Immature natural killer cell (primary cell): ENCODE data around the gene FHIT. TPM values are rescaled to one million over a fixed set of nuclear protein-coding genes. Genes with fewer than 3 reads are reported as not detected.
A peak's percentile ranks its signal among the peaks of the same experiment; 100 is the strongest.

ENCODE experiments used
- DNase-seq, 3 donors: peaks; one replicate each; pipeline ENCODE4 v3.0.0; 2022; ENCODE audit warnings: mixed read lengths in 1 of 3
- H3K27ac Mint-ChIP-seq, 6 donors: one replicate each; pipeline ENCODE4 v1.8.0; 2020; ENCODE audit warnings: mixed read lengths in 6 of 6, mild to moderate bottlenecking in 5 of 6, inconsistent platforms in 4 of 6, moderate library complexity in 3 of 6
- H3K27me3 Mint-ChIP-seq, 3 donors: one replicate each; pipeline ENCODE4 v1.8.0; 2020 to 2021; ENCODE audit warnings: low read depth in 3 of 3, mild to moderate bottlenecking in 3 of 3, mixed read lengths in 3 of 3, moderate library complexity in 3 of 3, inconsistent platforms in 1 of 3
- H3K36me3 Mint-ChIP-seq, 3 donors: one replicate each; pipeline ENCODE4 v1.8.0; 2020; ENCODE audit warnings: mixed read lengths in 3 of 3, inconsistent platforms in 2 of 3, mild to moderate bottlenecking in 2 of 3
- H3K4me1 Mint-ChIP-seq, 2 donors: one replicate each; pipeline ENCODE4 v1.8.0; 2020; ENCODE audit warnings: inconsistent platforms in 2 of 2, mild to moderate bottlenecking in 2 of 2, mixed read lengths in 2 of 2, moderate library complexity in 1 of 2
- H3K4me3 Mint-ChIP-seq, 5 donors: one replicate each; pipeline ENCODE4 v1.8.0; 2020; ENCODE audit warnings: mild to moderate bottlenecking in 5 of 5, mixed read lengths in 5 of 5, inconsistent platforms in 3 of 5, moderate library complexity in 3 of 5
- H3K9me3 Mint-ChIP-seq, 6 donors: one replicate each; pipeline ENCODE4 v1.8.0; 2020; ENCODE audit warnings: mild to moderate bottlenecking in 6 of 6, mixed read lengths in 6 of 6, inconsistent platforms in 4 of 6, moderate library complexity in 3 of 6
- polyA plus RNA-seq, 3 donors: library from polyadenylated mRNA; unstranded; fragments of 300-500 nt; fragmentation: Illumina TruSeq; gene quantifications; one replicate each; pipeline ENCODE4 v1.2.3, GENCODE V29; 2021

Gene FHIT
- polyA plus RNA-seq, 3 donors from 2014 or later, result 2.5 to 8.8 (median 3.9) TPM

DNA sequence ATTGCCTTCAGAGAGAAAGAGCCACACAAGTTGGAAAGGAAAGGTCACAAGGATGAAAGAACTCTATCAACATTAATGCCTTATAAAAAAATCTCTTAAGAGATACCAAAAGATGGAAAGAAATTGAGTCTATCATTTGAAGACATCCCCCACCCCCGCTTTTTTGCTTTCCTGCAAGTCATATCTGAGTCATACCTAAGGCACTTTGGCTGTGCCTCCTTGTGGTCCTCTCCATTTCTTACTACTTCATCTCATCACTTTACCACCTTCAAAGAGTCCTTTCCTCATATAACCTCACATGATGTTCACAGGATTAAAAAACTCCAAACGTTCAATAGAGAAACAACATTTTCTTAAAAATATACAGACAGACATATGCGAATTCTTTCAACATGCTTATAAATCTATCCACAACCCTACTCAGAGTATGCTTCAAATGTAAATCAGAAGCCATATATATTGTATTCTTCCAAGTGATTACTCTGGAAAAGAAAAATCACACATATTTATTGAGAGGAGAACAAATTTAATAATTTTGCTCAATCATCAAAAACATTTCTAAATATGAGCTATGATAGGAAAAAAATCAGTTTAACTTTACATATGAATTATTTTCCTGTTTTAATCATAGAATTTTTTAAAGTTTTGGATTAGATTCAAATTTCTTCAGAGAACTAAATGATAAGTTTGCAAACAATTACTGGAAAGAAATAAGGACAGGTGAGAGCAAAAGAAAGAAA lies 1197.6 kb downstream of the FHIT start:
- H3K4me3 Mint-ChIP-seq, result no peak overlapping the region
- DNase-seq, result no peak
- no peak overlapping the region for H3K27ac Mint-ChIP-seq
- peaks cover 0 to 2% (median 0%) of the 10 kb centered on the region in 6 donors for H3K9me3 Mint-ChIP-seq
- peaks cover 0 to 10% (median 1%) of the 10 kb centered on the region in 3 donors for H3K27me3 Mint-ChIP-seq
- peaks cover 4 to 11% of the 10 kb centered on the region in 2 donors for H3K4me1 Mint-ChIP-seq
- peaks cover 0 to 4% (median 4%) of the 10 kb centered on the region in 3 donors for H3K36me3 Mint-ChIP-seq

DNA sequence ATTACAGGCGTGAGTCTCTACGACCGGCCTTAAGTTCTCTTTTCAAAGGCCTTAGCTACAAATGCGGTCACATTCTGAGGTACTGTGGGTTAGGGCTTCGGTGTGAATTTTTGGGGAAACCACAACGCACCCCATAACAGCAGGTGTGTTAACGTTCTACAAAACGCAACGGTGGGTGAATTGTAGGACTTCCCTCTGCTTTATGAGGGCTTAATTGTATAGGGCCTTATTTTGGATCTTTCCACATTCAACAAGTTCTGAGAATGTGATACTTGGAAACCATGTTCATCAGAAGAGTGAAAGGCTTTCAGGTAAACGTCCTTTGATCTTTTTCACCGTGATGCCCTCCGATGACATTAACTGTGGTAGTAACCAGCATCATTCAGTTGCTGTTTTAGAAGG lies 1202.8 kb downstream of the FHIT start:
- Mint-ChIP-seq H3K4me1 (peaks cover 22 to 32% of the 10 kb centered on the region in 2 donors), H3K27me3 (peaks cover 4 to 12% (median 10%) of the 10 kb centered on the region in 3 donors), H3K27ac (peak overlapping the region in 5 of 6 donors; percentile 32 to 67 (median 43)), H3K4me3 (peak overlapping the region; percentile 35 to 61 (median 44)), H3K9me3 (peaks cover 0 to 7% (median 1%) of the 10 kb centered on the region in 6 donors), H3K36me3 (peaks cover 0 to 10% (median under 1%) of the 10 kb centered on the region in 3 donors)
- peak; percentile 29 to 40 (median 33) for DNase-seq

DNA sequence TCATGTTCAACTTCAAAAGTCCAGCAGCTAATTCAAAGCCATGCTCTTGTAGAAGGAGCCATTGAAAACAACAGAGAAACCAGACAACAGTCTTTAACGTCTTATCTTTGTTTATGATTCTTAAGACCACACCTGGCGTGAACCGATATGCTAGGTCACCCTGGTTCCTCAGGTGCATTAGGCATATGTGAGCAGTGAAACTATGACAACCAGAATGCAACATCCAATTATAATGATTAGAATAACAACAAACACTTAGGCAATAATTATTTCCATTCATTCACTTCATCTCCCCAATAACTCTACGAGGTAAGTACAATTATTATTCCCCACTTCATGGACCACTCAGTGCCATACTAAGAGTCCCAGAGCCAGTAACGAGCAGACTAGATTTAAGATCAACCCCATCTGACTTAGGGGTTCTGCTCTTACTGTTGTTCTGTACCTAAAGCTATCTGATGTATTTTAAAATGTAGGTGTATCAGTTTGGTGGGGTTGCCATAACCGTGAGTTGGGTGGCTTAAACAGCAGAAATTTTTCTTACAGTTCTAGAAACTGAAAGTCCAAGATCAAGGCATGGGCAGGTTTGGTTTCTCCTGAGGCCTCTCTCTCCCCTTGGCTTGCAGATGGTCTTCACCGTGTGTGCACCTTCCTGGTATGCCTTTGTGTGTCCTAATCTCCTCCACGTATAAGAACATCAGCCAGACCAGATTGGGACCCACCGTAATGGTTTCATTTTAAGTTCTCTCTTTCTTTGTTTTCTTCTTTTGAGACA lies 1203.6 kb downstream of the FHIT start:
- DNase-seq, result no peak
- Mint-ChIP-seq H3K27me3 (peaks cover 4 to 10% (median 8%) of the 10 kb centered on the region in 3 donors), H3K9me3 (peaks cover 0 to 7% (median 1%) of the 10 kb centered on the region in 6 donors), H3K27ac (peak overlapping the region in 4 of 6 donors; percentile 43 to 62 (median 56)), H3K4me1 (peaks cover 22 to 32% of the 10 kb centered on the region in 2 donors), H3K36me3 (peaks cover 0 to 10% (median 0%) of the 10 kb centered on the region in 3 donors), H3K4me3 (peak overlapping the region; percentile 35 to 52 (median 44))

DNA sequence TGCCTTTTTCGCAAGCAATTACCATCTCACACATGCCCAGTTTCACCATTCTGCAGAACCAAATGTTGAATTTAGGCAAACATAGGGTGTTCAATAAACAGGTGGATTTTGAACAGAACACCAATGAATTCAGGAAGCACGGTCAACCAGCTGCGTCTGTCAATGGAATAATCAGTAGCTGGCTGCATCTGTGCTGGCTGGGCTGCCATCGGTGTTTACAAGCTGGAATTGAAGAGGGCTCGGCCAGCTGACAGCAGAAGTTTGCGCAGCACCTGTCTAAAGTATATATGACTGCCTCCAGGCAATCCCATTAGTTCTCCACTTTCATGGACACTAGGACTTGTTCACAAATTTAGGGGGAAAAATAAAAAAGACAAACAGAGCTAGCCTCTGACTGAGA lies 1205.0 kb downstream of the FHIT start:
- no peak for DNase-seq
- Mint-ChIP-seq H3K4me3 (no peak overlapping the region), H3K9me3 (peaks cover 0 to 7% (median 1%) of the 10 kb centered on the region in 6 donors), H3K27me3 (peaks cover 4 to 10% (median 8%) of the 10 kb centered on the region in 3 donors), H3K36me3 (peaks cover 0 to 10% (median 0%) of the 10 kb centered on the region in 3 donors), H3K4me1 (peaks cover 22 to 32% of the 10 kb centered on the region in 2 donors), H3K27ac (peak overlapping the region in 1 of 6 donors; percentile 35)

DNA sequence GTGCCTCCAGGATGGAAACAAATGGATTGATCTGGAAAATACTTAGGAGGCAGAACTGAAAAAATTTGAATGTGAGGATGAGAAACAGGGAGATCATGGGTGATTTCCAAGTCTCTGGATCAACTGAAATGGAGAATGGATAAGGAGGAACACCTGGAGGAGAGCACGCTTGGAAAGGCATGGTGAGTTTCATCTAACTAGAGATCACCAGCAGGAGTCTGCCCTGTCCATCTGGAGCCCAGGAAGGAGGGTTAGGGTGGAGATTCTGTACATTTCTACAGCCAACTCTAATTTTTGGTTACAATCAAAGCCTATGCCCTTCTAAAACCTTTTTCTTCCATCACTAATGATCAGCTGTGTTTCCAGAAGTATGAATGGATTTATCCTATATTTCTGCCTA lies 1205.6 kb downstream of the FHIT start:
- Mint-ChIP-seq H3K27me3 (peaks cover 4 to 10% (median 7%) of the 10 kb centered on the region in 3 donors), H3K4me1 (peaks cover 22 to 32% of the 10 kb centered on the region in 2 donors), H3K9me3 (peaks cover 0 to 7% (median 1%) of the 10 kb centered on the region in 6 donors), H3K27ac (no peak overlapping the region), H3K36me3 (peaks cover 0 to 10% (median 0%) of the 10 kb centered on the region in 3 donors), H3K4me3 (no peak overlapping the region)
- no peak for DNase-seq

DNA sequence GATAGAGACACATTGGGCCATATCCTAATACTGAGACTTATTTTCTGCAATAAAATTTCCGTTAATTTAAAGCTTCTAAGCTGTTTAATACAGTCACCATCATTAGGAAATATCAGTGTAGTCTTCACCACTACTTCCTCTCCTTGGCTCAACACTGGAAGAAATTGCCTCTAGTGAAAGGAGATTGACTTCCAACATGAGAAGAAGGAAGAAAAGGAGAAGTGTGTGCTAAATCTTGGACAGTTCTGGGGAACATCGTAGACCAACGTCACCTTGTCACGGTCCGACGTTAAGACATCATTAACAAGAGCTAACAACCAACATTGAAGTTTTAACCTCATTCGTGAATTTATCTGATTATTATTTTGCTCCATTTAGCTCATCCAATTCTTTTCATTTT lies 1214.4 kb downstream of the FHIT start:
- DNase-seq, result no peak
- no peaks in the 10 kb centered on the region for H3K27me3 Mint-ChIP-seq
- no peaks in the 10 kb centered on the region for H3K4me1 Mint-ChIP-seq

DNA sequence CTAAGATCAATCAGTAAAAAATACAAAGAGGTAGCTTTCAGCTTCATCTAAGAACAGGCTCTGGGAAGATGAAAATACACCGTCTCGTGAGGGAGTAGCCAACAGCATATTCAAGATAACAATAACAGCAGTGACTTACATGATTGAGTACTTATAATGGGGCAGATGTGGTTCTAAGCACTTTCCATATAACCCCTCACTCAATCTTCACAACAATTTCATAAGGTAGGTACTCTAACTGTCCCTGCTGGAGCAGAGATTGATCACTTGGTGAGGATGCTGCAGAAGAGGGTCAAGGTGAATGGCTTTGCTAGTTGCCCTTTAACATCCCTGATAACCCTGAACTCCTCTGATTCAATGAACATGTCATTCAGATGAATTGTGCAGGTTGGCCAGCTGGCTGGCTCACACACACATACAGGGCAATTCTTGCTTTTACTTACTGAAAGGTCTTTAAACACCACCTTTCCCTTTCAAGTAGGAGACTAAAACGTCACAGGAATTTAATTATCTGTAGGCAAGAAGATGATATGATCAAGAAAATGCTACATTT lies 1217.3 kb downstream of the FHIT start:
- Mint-ChIP-seq H3K4me3 (no peak overlapping the region), H3K9me3 (no peaks in the 10 kb centered on the region), H3K27ac (no peak overlapping the region), H3K4me1 (no peaks in the 10 kb centered on the region), H3K27me3 (peaks cover 0 to 2% (median 0%) of the 10 kb centered on the region in 3 donors), H3K36me3 (peaks cover 0 to 7% (median 0%) of the 10 kb centered on the region in 3 donors)
- DNase-seq, result no peak

More for the DNA sequence above, 1214.4 kb downstream of the FHIT start:
- H3K9me3 Mint-ChIP-seq, result no peaks in the 10 kb centered on the region
- no peaks in the 10 kb centered on the region for H3K36me3 Mint-ChIP-seq
- no peak overlapping the region for H3K27ac Mint-ChIP-seq
- H3K4me3 Mint-ChIP-seq, result no peak overlapping the region

DNA sequence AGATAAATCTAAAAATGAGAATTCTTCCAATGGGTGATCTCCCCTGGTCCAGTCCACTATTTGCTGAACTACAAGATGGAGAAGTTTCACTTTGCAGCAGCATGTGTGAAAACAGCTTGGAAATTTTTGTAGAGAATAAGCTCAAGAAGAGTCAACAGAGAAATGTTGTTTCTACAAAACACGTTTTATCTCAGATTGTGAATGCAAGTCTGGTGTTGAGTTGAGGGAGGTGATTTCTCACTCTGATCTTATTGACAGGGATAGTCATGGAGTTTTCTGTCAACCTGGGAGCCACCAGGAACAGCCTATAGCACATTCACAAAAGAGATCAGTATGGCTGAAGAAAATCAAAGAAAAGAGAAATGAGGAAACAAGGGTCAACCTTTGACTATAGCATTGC lies 1220.3 kb downstream of the FHIT start:
- Mint-ChIP-seq H3K9me3 (no peaks in the 10 kb centered on the region), H3K36me3 (peaks cover 0 to 7% (median 0%) of the 10 kb centered on the region in 3 donors), H3K27me3 (peaks cover 0 to 2% (median 0%) of the 10 kb centered on the region in 3 donors), H3K27ac (no peak overlapping the region), H3K4me3 (no peak overlapping the region), H3K4me1 (peaks cover 13 to 18% of the 10 kb centered on the region in 2 donors)
- no peak for DNase-seq

DNA sequence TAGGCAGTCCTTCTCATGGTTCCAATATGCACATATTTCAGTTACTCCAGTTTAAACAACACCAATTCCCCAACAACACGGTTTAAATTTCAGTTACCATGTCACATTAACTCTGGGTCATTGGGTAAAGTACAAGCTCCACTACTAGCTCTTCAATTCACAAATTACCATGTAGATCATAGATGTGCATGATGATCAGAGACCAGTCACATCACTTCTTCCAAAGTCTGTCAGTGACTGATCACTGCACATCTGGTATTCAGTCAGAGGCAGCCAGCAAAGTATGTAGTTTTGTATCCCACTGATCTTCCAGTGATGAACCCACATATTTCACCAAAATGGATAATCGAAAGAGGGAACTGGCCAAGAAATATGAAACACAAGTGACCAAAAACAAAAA lies 1223.0 kb downstream of the FHIT start:
- no peaks in the 10 kb centered on the region for H3K9me3 Mint-ChIP-seq
- H3K27me3 Mint-ChIP-seq, result peaks cover 0 to 2% (median 0%) of the 10 kb centered on the region in 3 donors
- H3K27ac Mint-ChIP-seq, result no peak overlapping the region
- peaks cover 13 to 36% of the 10 kb centered on the region in 2 donors for H3K4me1 Mint-ChIP-seq
- H3K4me3 Mint-ChIP-seq, result no peak overlapping the region
- peaks cover 0 to 10% (median 0%) of the 10 kb centered on the region in 3 donors for H3K36me3 Mint-ChIP-seq
- no peak for DNase-seq

DNA sequence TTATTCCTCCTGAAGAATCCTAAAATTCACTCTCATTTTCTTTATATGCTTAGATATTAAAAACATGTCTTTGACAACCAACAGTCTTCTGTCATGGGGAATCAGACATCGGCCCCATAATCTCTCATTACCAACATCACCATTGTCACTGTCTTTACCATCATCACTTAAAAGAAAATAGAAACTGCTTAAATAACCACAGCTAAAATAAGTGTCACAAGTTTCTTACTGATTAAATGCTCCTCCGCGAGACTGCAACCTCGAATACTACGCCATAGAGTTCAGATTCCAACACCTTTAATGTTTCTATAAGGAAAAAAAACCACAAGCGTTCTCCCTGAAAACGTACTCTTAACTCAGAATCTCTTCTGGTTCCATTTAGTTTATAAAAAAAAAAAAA lies 1223.9 kb downstream of the FHIT start:
- peak overlapping the region in 1 of 6 donors; percentile 80 for H3K27ac Mint-ChIP-seq

DNA sequence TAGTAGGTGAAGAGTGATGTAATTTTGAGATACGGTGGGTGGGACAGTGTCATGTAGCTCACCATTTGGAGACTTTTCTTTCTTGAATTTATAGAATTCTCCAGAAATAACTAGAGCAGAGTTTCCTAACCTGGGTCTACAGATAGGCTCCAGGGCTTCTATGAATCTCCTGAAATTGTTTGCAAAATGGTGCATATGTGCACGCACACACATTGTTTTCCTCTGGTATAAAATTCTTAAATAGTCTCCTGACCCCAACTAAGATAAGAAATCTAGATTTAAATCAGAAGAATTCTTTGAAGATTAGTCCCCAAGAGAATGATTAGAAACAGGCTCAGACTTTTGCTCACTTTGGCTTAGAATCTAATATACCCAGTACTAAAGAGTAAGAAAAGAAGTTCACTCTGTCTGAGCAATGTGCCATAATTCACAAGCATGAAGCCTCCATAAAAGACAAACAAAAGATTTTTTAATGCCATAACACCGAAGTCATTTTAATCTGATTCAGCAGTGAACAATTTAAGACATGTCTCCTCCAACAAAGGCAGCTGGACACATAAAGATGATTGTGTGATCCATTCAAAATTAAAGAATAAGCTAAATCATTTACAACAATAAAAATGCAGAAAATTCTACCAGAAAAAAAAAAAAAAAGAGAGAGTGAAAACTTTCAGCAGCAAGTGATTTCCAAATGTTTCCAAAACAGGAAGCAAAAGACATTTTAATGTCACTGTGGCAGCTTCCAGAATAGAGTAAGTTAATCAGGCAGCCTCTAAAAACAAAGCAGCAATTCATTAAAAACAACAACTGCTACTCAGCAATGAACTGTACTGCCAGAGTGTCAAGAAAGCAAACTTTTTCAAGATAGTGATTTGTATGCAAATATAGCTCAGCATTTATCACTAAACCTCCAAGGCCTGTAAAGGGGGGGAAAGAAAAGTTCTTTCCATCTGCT lies 1225.9 kb downstream of the FHIT start:
- no peak overlapping the region for H3K4me3 Mint-ChIP-seq
- H3K27ac Mint-ChIP-seq, result no peak overlapping the region
- peaks cover 0 to 2% (median 2%) of the 10 kb centered on the region in 3 donors for H3K27me3 Mint-ChIP-seq
- DNase-seq, result no peak
- no peaks in the 10 kb centered on the region for H3K9me3 Mint-ChIP-seq
- peaks cover 0 to 4% (median 0%) of the 10 kb centered on the region in 3 donors for H3K36me3 Mint-ChIP-seq
- peaks cover 13 to 38% of the 10 kb centered on the region in 2 donors for H3K4me1 Mint-ChIP-seq

More for the DNA sequence above, 1223.9 kb downstream of the FHIT start:
- Mint-ChIP-seq H3K27me3 (peaks cover 0 to 2% (median 0%) of the 10 kb centered on the region in 3 donors), H3K36me3 (peaks cover 0 to 10% (median 0%) of the 10 kb centered on the region in 3 donors), H3K9me3 (no peaks in the 10 kb centered on the region), H3K4me3 (peak overlapping the region in 3 of 5 donors; percentile 9 to 69 (median 22)), H3K4me1 (peaks cover 13 to 36% of the 10 kb centered on the region in 2 donors)
- DNase-seq, result no peak

DNA sequence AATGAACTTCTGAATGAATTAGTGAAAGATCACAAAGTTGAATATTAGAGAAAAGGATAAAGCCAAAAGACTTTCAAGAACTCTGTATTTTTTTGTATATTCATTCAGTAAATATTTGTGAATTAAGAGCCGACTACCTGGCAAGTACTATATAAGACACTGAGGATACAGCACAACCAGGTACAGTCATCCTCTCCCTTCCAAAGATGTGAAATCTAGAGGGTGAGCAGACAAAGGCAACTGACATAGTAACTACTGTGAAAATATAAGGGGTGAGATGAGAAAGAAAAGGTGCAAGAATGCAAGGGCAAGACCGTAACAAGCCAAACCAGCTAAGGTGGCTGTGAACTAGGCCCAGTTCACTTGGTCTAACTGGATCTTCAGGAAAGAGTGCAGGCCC lies 1226.9 kb downstream of the FHIT start:
- H3K4me3 Mint-ChIP-seq, result no peak overlapping the region

More for the DNA sequence above, 1226.9 kb downstream of the FHIT start:
- H3K27ac Mint-ChIP-seq, result peak overlapping the region in 1 of 6 donors; percentile 21
- peaks cover 0 to 3% (median 0%) of the 10 kb centered on the region in 3 donors for H3K36me3 Mint-ChIP-seq
- peaks cover 15 to 47% of the 10 kb centered on the region in 2 donors for H3K4me1 Mint-ChIP-seq
- H3K9me3 Mint-ChIP-seq, result no peaks in the 10 kb centered on the region
- H3K27me3 Mint-ChIP-seq, result peaks cover 0 to 2% (median 1%) of the 10 kb centered on the region in 3 donors
- DNase-seq, result no peak
